Activated naive CD4-positive, alpha-beta T cell treated with anti-CD3 and anti-CD28 coated beads, Interleukin-2, amount 50 U/mL, for 24 hours (primary cell): ENCODE data around the gene PTPRG.
"Not testable (repeated sequence)": the region's sequence is repeated elsewhere in the genome, so short reads cannot be mapped to it uniquely, and the experiment has no call there.

Source experiments
- H3K27ac Mint-ChIP-seq: one replicate; pipeline ENCODE4 v1.8.0; 2021; ENCODE audit warnings: mild to moderate bottlenecking, mixed read lengths
- H3K27me3 Mint-ChIP-seq: one replicate; pipeline ENCODE4 v1.8.0; 2021; ENCODE audit warnings: mixed read lengths
- H3K36me3 Mint-ChIP-seq: one replicate; pipeline ENCODE4 v1.8.0; 2021; ENCODE audit warnings: mixed read lengths
- H3K4me1 Mint-ChIP-seq: one replicate; pipeline ENCODE4 v1.8.0; 2021; ENCODE audit warnings: mixed read lengths
- H3K4me3 Mint-ChIP-seq: one replicate; pipeline ENCODE4 v1.8.0; 2021; ENCODE audit warnings: mild to moderate bottlenecking, mixed read lengths
- H3K9me3 Mint-ChIP-seq: one replicate; pipeline ENCODE4 v1.8.0; 2021; ENCODE audit warnings: mixed read lengths

The PTPRG gene

DNA sequence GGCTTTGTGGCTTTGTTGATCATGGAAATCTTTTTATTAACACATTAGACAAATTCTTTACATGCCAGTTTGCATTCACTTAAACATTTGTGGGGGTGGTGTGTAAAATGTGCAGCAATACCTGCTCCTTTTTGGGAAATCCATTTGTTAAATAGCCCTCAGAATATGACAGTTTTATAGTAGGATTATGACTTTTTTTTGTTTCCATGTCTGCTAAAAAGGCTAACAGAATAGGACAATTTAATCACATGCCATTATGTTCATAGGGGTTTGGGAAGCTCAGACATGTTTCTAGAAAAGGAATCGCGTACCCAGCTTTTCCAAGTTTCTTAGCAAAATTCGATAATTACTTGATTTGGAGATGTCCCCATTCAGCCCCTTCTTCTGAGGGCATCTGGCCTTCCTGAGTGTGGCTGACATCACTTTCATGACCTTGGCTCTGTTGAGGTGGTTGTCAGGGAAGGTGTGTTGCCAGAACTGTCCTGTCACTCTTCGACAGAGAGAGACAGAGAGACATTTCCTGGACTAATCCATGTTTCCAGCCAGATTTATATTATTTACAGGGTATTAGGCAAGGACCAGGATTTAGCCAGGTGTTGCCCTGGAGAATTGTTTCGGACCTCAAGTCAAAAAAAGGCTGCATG lies 126.4 kb downstream of the PTPRG start:
- no peak overlapping the region for H3K27ac Mint-ChIP-seq
- H3K27me3 Mint-ChIP-seq = peaks cover 3% of the 10 kb centered on the region
- H3K36me3 Mint-ChIP-seq = no peaks in the 10 kb centered on the region
- no peaks in the 10 kb centered on the region for H3K4me1 Mint-ChIP-seq
- no peaks in the 10 kb centered on the region for H3K9me3 Mint-ChIP-seq
- H3K4me3 Mint-ChIP-seq = no peak overlapping the region

DNA sequence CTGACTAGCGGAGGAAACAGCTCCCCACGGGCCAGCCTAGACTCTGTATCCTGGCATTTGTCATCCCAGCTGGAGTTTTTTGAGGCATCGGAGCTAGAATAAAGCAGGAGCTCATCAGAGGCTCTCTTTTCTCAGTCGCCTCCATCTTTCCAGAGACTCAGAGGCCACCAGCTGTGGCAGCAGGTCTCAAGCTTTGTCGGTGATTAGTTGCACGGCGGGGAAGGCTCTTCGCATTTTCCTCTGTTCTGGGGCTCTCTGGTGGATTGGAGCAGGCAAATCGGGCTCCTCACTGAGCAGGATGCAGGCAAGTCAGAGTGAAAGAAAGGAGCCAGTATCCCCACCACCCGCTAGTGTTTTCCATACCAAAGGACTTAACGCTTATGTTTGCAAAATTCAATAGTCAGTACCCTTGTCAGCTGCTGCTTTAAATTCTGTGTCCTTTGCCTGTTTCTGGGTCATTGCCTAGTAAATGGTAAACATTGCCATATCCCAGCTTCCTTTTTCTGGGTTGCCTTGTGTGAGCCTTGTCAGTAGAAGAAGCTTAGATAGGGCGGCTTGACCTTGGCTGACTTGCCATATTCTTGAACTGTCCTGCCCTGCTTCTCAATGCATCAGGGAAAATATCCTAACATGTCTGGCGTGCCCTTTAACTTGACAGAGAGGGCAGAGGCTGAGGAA lies 127.1 kb downstream of the PTPRG start:
- no peak overlapping the region for H3K27ac Mint-ChIP-seq
- H3K27me3 Mint-ChIP-seq = peaks cover 3% of the 10 kb centered on the region
- no peaks in the 10 kb centered on the region for H3K9me3 Mint-ChIP-seq
- no peaks in the 10 kb centered on the region for H3K4me1 Mint-ChIP-seq
- no peaks in the 10 kb centered on the region for H3K36me3 Mint-ChIP-seq
- no peak overlapping the region for H3K4me3 Mint-ChIP-seq

DNA sequence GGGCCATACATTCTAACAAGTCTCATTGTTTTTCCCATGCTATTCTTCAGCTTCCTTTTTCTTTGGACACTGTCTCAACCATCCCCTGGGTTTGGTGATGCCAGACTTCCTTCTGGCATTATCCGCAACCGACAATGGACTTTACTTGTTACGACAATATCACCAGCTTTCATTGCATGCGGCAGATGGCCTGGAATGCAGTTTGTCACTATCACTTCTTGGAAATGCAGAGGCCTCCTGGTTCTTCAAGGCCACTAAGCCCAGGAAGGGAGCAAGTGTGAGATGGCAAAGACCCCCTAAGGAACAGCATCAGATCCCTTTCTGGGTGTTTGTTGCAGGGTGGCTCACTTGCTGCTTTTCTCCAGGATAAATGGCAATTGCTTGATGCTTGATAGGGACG lies 128.6 kb downstream of the PTPRG start:
- Mint-ChIP-seq H3K9me3 (no peaks in the 10 kb centered on the region), H3K36me3 (no peaks in the 10 kb centered on the region), H3K27ac (no peak overlapping the region), H3K4me3 (no peak overlapping the region), H3K4me1 (no peaks in the 10 kb centered on the region), H3K27me3 (peaks cover 4% of the 10 kb centered on the region)

DNA sequence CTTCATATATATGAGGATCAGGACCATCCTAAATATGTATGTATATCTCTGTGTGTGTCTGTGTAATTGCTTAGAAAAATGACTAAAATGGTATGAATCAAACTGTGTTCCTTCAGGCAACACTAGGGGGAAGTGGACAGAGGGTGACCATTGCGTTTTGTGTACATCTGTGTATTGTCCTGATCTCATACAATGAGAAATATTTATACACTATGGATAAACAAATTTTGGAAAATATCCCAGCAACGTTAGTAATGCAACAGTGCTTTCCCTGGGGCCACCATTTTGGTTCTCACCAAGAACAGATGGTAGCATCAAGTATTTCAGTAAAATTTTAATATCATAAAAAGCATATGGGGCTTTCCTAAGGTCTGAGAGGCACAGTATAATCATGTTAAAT lies 130.1 kb downstream of the PTPRG start:
- H3K27me3 Mint-ChIP-seq = peaks cover 4% of the 10 kb centered on the region
- no peak overlapping the region for H3K27ac Mint-ChIP-seq
- H3K9me3 Mint-ChIP-seq = no peaks in the 10 kb centered on the region
- H3K4me3 Mint-ChIP-seq = no peak overlapping the region
- H3K36me3 Mint-ChIP-seq = no peaks in the 10 kb centered on the region
- no peaks in the 10 kb centered on the region for H3K4me1 Mint-ChIP-seq

DNA sequence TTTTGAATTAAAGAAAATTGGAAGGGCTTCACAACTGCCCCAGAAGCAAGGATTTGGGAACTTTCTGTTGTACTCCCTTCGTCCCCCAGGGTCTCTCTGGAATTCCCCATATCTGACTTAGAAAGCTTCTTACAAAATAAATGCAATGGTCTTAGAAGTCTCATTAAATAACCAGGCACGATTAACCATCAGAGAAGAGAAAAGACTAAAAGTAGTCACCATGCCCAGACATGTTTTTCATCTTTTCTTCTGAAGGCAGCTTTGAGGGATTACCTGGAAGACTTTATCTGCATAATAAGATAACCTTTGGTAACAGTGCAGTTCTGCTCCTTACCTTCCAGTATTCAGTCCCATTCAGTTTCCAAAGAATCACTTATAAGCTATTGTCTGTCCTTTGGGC lies 135.9 kb downstream of the PTPRG start:
- no peak overlapping the region for H3K4me3 Mint-ChIP-seq

DNA sequence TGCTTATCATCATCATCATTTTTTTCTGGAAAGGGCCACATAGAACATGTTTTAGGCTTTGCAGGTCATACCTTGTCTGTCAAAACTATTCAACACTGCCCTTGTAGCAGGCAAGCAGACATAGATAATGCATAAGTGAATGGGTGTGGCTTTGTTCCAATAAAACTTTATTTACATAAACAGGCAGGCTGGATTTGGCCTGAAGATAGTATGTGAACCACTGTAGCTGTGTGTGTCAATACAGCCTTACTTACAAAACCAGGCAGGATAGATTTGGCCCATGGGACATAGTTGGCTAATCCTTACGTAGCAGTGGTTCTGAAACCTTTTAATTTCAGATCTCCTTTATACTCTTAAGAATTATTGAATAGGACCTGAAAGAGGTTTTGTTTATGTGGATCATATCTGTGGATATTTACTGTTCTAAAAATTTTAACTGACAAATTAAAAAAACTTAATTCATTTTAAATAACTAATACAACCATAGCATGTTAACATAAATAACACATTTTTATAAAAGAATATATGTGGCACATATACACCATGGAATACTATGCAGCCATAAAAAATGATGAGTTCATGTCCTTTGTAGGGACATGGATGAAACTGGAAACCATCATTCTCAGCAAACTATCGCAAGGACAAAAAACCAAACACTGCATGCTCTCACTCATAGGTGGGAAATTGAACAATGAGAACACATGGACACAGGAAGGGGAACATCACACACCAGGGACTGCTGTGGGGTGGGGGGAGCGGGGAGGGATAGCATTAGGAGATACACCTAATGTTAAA lies 137.1 kb downstream of the PTPRG start:
- H3K27me3 Mint-ChIP-seq, H3K36me3 Mint-ChIP-seq, H3K4me1 Mint-ChIP-seq, H3K9me3 Mint-ChIP-seq, H3K4me3 Mint-ChIP-seq, H3K27ac Mint-ChIP-seq: not testable (repeated sequence)

More for the DNA sequence above, 135.9 kb downstream of the PTPRG start:
- H3K27ac Mint-ChIP-seq = no peak overlapping the region
- H3K9me3 Mint-ChIP-seq = no peaks in the 10 kb centered on the region
- H3K27me3 Mint-ChIP-seq = peaks cover 4% of the 10 kb centered on the region
- no peaks in the 10 kb centered on the region for H3K4me1 Mint-ChIP-seq
- H3K36me3 Mint-ChIP-seq = no peaks in the 10 kb centered on the region

DNA sequence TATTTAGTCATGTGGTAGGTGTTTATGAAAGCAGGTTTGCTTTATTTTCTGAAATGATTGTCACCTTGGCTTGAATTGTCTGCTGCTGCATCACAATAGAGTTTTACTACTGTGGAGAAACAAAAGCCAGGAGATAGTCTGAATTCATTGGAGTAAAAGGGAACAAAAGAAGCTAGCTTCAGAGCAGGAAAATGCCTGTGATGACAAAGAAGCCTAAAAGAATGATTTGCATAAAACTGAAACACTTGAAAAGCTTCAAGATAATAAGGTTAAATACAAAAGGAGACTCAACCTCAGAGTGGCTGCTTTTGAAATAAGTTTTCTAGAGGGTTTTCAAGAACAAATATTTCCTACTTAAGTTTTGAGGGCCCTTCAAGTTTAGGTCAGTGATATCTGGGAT lies 138.3 kb downstream of the PTPRG start:
- H3K27ac Mint-ChIP-seq = no peak overlapping the region
- no peak overlapping the region for H3K4me3 Mint-ChIP-seq
- H3K27me3 Mint-ChIP-seq = peaks cover 3% of the 10 kb centered on the region
- H3K36me3 Mint-ChIP-seq = no peaks in the 10 kb centered on the region
- H3K4me1 Mint-ChIP-seq = no peaks in the 10 kb centered on the region
- no peaks in the 10 kb centered on the region for H3K9me3 Mint-ChIP-seq

DNA sequence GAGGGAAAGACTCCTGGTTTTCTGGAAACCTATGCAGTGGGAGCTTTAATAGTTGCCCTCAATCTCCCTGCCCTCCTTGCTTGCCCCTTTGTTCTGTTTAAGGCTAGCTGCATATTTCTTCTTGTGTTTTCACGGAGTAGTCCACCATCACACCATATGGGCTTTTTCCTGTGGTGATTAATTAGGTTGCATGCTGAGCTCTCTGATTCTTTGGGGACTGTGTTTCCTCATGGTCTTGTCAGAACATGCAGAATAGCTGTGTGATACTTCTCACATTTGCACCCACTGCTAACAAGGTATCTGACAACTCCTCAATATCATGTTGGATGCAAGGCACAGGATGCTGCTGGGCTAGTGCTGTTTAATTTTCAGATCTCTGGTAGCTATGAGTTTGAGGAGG lies 139.6 kb downstream of the PTPRG start:
- peaks cover 2% of the 10 kb centered on the region for H3K27me3 Mint-ChIP-seq
- no peak overlapping the region for H3K4me3 Mint-ChIP-seq
- no peaks in the 10 kb centered on the region for H3K9me3 Mint-ChIP-seq
- no peaks in the 10 kb centered on the region for H3K36me3 Mint-ChIP-seq
- H3K27ac Mint-ChIP-seq = no peak overlapping the region
- H3K4me1 Mint-ChIP-seq = no peaks in the 10 kb centered on the region

DNA sequence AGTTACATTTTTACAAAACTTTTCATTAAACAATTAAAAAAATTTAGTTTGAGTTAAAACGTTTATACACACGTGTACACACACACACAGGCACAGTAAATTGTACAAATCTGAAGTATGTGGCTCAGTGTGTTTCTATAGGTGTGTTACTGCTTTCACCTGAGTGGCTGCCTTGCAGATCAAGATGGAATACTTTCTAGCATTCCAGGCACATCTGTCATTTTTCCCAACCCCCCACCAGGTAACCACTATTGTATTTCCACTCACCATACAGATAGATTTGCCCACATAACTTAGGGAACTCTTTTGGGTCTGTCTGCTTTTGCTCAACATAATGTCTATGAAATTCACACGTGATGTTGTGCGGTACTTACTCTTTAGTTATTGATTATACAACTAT lies 141.1 kb downstream of the PTPRG start:
- no peak overlapping the region for H3K4me3 Mint-ChIP-seq
- H3K36me3 Mint-ChIP-seq = no peaks in the 10 kb centered on the region
- H3K9me3 Mint-ChIP-seq = no peaks in the 10 kb centered on the region
- H3K4me1 Mint-ChIP-seq = no peaks in the 10 kb centered on the region
- peaks cover 2% of the 10 kb centered on the region for H3K27me3 Mint-ChIP-seq
- H3K27ac Mint-ChIP-seq = no peak overlapping the region

DNA sequence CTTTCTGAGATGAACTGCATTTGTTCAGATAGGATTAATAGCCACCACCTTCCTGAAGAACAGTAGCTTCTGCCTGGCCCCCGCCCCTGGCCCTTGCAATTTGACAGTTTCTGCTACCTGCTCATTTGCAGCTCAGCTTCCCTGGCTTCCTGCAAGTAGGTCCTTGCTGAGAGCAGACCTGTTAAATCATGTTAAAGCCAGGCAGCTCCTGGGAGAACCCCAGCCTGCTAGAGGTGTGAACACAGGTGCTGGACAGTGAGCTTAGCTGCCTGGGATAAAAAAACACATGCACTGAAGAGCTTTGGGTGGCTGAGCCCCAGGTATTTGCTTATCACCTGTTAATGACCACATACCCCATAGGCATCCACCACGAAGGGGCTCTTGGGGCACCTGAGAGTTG lies 143.4 kb downstream of the PTPRG start:
- H3K27me3 Mint-ChIP-seq = peaks cover 1% of the 10 kb centered on the region
- no peaks in the 10 kb centered on the region for H3K9me3 Mint-ChIP-seq
- H3K4me3 Mint-ChIP-seq = no peak overlapping the region
- no peaks in the 10 kb centered on the region for H3K36me3 Mint-ChIP-seq
- no peak overlapping the region for H3K27ac Mint-ChIP-seq
- H3K4me1 Mint-ChIP-seq = no peaks in the 10 kb centered on the region

DNA sequence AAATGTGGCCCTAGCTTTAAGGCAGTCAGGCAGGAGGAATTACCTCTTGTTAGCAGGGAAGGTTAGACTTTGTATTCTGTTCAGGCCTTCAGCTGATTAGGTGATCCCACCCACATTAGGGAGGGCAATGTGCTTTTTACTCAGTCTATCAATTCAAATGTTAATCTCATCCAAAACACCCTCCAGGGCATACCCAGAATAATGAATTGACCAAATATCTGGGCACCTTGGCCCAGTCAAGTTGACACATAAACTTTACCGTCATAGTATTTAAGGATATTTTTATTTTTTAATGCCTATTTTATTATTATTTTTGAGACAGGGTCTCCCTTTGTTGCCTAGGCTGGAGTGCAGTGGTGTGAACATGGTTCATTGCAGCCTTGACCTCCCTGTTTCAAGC lies 146.1 kb downstream of the PTPRG start:
- Mint-ChIP-seq H3K4me3 (no peak overlapping the region), H3K4me1 (no peaks in the 10 kb centered on the region), H3K27me3 (peaks cover 1% of the 10 kb centered on the region), H3K27ac (no peak overlapping the region), H3K36me3 (no peaks in the 10 kb centered on the region), H3K9me3 (peaks cover 5% of the 10 kb centered on the region)

DNA sequence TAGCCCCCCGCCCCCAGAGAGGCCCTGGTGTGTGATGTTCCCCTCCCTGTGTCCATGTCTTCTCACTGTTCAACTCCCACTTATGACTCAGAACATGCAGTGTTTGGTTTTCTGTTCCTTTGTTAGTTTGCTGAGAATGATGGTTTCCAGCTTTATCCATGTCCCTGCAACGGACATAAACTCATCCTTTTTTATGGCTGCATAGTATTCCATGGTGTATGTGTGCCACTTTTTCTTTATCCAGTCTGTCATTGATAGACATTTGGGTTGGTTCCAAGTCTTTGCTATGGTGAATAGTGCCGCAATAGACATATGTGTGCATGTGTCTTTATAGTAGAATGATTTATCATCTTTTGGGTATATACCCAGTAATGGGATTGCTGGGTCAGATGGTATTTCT lies 149.5 kb downstream of the PTPRG start:
- H3K4me3 Mint-ChIP-seq, H3K27ac Mint-ChIP-seq, H3K9me3 Mint-ChIP-seq, H3K36me3 Mint-ChIP-seq, H3K4me1 Mint-ChIP-seq, H3K27me3 Mint-ChIP-seq: not testable (repeated sequence)

DNA sequence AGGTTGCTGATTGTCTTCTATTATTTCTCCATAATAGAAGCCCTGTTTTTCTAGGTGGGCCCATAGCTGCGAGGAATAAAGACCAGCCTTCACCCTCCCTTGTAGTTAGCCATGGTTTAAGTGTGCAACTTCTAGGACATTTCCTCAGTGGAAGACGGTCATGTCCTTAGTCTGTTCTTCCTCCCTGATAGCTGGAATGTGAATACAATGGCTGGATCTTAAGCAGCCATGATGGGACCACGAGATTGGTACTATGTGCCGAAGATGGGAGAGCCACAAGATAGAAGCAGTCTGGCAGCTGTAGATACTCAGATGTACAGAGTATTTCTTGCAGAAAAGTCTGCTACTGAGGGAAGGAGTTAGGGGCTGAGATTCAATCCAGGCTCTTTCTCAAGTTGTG lies 152.9 kb downstream of the PTPRG start:
- H3K4me1 Mint-ChIP-seq = no peaks in the 10 kb centered on the region
- no peaks in the 10 kb centered on the region for H3K27me3 Mint-ChIP-seq
- no peak overlapping the region for H3K4me3 Mint-ChIP-seq
- H3K36me3 Mint-ChIP-seq = no peaks in the 10 kb centered on the region
- no peak overlapping the region for H3K27ac Mint-ChIP-seq
- peaks cover 5% of the 10 kb centered on the region for H3K9me3 Mint-ChIP-seq

DNA sequence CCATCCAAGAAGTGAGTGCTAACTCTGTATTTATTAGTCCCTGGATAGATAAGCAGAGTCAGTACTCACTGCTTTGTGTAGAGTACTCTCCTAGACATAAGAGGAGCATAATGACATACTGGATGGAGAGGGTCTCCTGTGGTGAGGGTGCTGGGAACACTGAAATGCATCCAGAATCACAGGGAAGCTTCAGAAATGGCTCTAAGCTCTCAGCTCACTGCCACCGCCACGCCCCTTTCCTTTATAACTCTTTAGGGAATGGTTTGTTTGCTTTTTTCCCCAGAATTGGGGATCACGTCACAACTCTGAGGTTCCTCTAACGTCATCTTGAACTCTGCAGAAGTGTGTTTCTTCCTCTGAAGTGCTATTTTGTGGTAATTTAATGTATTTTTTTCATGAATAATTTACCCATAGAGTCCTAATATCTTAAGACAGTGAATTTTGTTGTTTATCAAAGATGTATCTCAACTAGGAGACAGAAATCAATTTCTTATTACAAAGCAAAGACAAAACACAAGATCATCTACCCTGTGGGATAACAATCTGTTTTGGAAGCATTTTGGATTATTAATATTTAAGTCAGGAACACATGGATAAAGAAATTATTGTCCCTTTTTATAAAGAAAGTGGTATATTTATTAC lies 154.6 kb downstream of the PTPRG start:
- no peak overlapping the region for H3K27ac Mint-ChIP-seq
- H3K4me1 Mint-ChIP-seq = no peaks in the 10 kb centered on the region
- no peaks in the 10 kb centered on the region for H3K27me3 Mint-ChIP-seq
- H3K9me3 Mint-ChIP-seq = peaks cover 2% of the 10 kb centered on the region
- H3K36me3 Mint-ChIP-seq = no peaks in the 10 kb centered on the region
- H3K4me3 Mint-ChIP-seq = no peak overlapping the region

DNA sequence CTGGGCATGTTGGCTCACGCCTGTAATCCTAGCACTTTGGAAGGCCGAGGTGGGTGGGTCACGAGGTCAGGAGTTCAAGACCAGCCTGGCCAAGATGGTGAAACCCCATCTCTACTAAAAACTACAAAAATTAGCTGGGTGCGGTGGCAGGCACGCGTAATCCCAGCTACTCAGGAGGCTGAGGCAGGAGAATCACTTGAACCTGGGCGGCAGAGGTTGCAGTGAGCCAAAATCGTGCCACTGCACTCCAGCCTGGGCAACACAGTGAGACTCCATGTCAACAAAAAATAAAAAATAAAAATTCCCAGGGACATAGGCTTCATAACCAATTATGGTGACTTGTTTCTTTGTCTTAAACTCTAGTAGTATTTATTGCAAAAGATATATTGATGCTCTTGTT lies 155.3 kb downstream of the PTPRG start:
- not testable (repeated sequence) for H3K36me3 Mint-ChIP-seq, H3K27ac Mint-ChIP-seq

DNA sequence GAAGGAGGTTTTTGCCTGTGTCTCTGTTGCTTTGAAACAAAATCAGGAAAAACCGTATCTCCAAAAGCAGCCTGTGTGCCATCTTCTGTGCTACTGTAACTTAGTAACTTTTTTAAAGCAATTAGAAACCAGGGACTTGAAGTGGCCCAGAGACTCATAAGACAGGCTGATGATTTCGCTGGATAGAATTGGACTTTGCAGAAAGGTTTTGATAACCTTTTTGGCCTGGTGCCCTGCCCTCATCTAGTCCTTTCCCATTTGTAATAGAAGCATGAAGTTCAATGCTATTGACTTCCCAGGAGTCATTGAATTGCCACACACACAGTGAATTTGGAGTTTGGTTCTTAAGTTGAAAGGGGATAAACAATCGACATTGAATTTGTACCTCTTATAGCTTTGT lies 157.2 kb downstream of the PTPRG start:
- Mint-ChIP-seq H3K27ac (no peak overlapping the region), H3K27me3 (no peaks in the 10 kb centered on the region), H3K4me3 (no peak overlapping the region)

More for the DNA sequence above, 155.3 kb downstream of the PTPRG start:
- not testable (repeated sequence) for H3K4me3 Mint-ChIP-seq, H3K27me3 Mint-ChIP-seq, H3K9me3 Mint-ChIP-seq, H3K4me1 Mint-ChIP-seq

More for the DNA sequence above, 157.2 kb downstream of the PTPRG start:
- H3K4me1 Mint-ChIP-seq = no peaks in the 10 kb centered on the region
- H3K9me3 Mint-ChIP-seq = peaks cover 4% of the 10 kb centered on the region
- no peaks in the 10 kb centered on the region for H3K36me3 Mint-ChIP-seq
